ENCODE data around the gene VWC2L. TPM values are rescaled to one million over a fixed set of nuclear protein-coding genes. Genes with fewer than 3 reads are reported as not detected.

VWC2L gene
- total RNA-seq, 4 donors from 2014 or later, result not detected

- no peak overlapping the region for H3K27ac ChIP-seq
- intact Hi-C loops (cut with DNase I; ENCODE audit: low total_unique reads), result no loop called here
- H3K4me3 ChIP-seq, result no peak overlapping the region
- DNase-seq, result no peak
- H3K36me3 ChIP-seq, result no peaks in the 10 kb centered on the region
- no peaks in the 10 kb centered on the region for H3K4me1 ChIP-seq
- TF ChIP-seq POLR2A (IDR thresholded peaks at IDR 0.05) (no peak), CTCF (IDR thresholded peaks at IDR 0.05 in 4 of 5, conservative IDR thresholded peaks at IDR 0.05 in 1 of 5) (no peak)
- in situ Hi-C loops (cut with MboI; ENCODE audit: low sequenced_read_pairs in 4 of 4), result no loop called here
- H3K9me3 ChIP-seq, result no peaks in the 10 kb centered on the region
- no peak for ATAC-seq
- no peaks in the 10 kb centered on the region for H3K27me3 ChIP-seq
These were observed 158.7 kb downstream of the VWC2L start for GRCh38 chr2:214569419-214570035.

GRCh38 chr2:214574084-214574781 is 163.4 kb downstream of the VWC2L start:
- no peaks in the 10 kb centered on the region for H3K9me3 ChIP-seq
- intact Hi-C loops (cut with DNase I; ENCODE audit: low total_unique reads) (no loop called here), in situ Hi-C loops (cut with MboI; ENCODE audit: low sequenced_read_pairs in 4 of 4) (no loop called here)
- ATAC-seq (no peak), DNase-seq (no peak)
- H3K4me1 ChIP-seq, result no peaks in the 10 kb centered on the region
- TF ChIP-seq CTCF (IDR thresholded peaks at IDR 0.05 in 4 of 5, conservative IDR thresholded peaks at IDR 0.05 in 1 of 5) (no peak), POLR2A (IDR thresholded peaks at IDR 0.05) (no peak)
- no peak overlapping the region for H3K27ac ChIP-seq
- H3K36me3 ChIP-seq, result no peaks in the 10 kb centered on the region
- H3K4me3 ChIP-seq, result no peak overlapping the region
- no peaks in the 10 kb centered on the region for H3K27me3 ChIP-seq

- ATAC-seq (no peak), DNase-seq (no peak)
- H3K4me3 ChIP-seq, result no peak overlapping the region
- H3K27me3 ChIP-seq, result no peaks in the 10 kb centered on the region
- in situ Hi-C loops (cut with MboI; ENCODE audit: low sequenced_read_pairs in 4 of 4) (no loop called here), intact Hi-C loops (cut with DNase I; ENCODE audit: low total_unique reads) (no loop called here)
- no peak overlapping the region for H3K27ac ChIP-seq
- H3K36me3 ChIP-seq, result no peaks in the 10 kb centered on the region
- TF ChIP-seq CTCF (IDR thresholded peaks at IDR 0.05 in 4 of 5, conservative IDR thresholded peaks at IDR 0.05 in 1 of 5) (no peak), POLR2A (IDR thresholded peaks at IDR 0.05) (no peak)
- no peaks in the 10 kb centered on the region for H3K4me1 ChIP-seq
- H3K9me3 ChIP-seq, result no peaks in the 10 kb centered on the region
These were observed 164.2 kb downstream of the VWC2L start for GRCh38 chr2:214575030-214575429.

- TF ChIP-seq CTCF (IDR thresholded peaks at IDR 0.05 in 4 of 5, conservative IDR thresholded peaks at IDR 0.05 in 1 of 5) (no peak), POLR2A (IDR thresholded peaks at IDR 0.05) (no peak)
- no peak overlapping the region for H3K27ac ChIP-seq
- no peaks in the 10 kb centered on the region for H3K9me3 ChIP-seq
- ATAC-seq (no peak), DNase-seq (no peak)
- intact Hi-C loops (cut with DNase I; ENCODE audit: low total_unique reads) (no loop called here), in situ Hi-C loops (cut with MboI; ENCODE audit: low sequenced_read_pairs in 4 of 4) (no loop called here)
- H3K27me3 ChIP-seq, result no peaks in the 10 kb centered on the region
- H3K4me1 ChIP-seq, result no peaks in the 10 kb centered on the region
- no peaks in the 10 kb centered on the region for H3K36me3 ChIP-seq
- no peak overlapping the region for H3K4me3 ChIP-seq
These were observed 164.6 kb downstream of the VWC2L start for GRCh38 chr2:214575465-214575864.
